ENCODE data around the gene PGLYRP1. TPM values are rescaled to one million over a fixed set of nuclear protein-coding genes. Genes with fewer than 3 reads are reported as not detected.
A peak's percentile ranks its signal among the peaks of the same experiment; 100 is the strongest.

Gene PGLYRP1
- total RNA-seq, 4 donors from 2014 or later, result not detected

GRCh38 chr19:46017874-46018675, 4.8 kb downstream of the PGLYRP1 start:
- no peaks in the 10 kb centered on the region for H3K9me3 ChIP-seq
- DNase-seq (no peak), ATAC-seq (no peak)
- no peaks in the 10 kb centered on the region for H3K36me3 ChIP-seq
- intact Hi-C loops (cut with DNase I; ENCODE audit: low total_unique reads) (loop anchor here (1.0 to 5.0 kb wide), 4 partner anchors 23 to 201 kb away; partner anchors contain the start of genes CCDC61 and RSPH6A), in situ Hi-C loops (cut with MboI; ENCODE audit: low sequenced_read_pairs in 4 of 4) (no loop called here)
- H3K4me3 ChIP-seq, result no peak overlapping the region
- peaks cover 0 to 15% of the 10 kb centered on the region in 2 donors for H3K4me1 ChIP-seq
- H3K27ac ChIP-seq, result no peak overlapping the region
- H3K27me3 ChIP-seq, result peaks cover 38 to 48% (median 40%) of the 10 kb centered on the region in 3 donors
- TF ChIP-seq CTCF (IDR thresholded peaks at IDR 0.05 in 4 of 5, conservative IDR thresholded peaks at IDR 0.05 in 1 of 5) (no peak), POLR2A (IDR thresholded peaks at IDR 0.05) (no peak)

- ATAC-seq (peak in 1 of 2 donors; percentile 12), DNase-seq (no peak)
- Histone ChIP-seq H3K9me3 (no peaks in the 10 kb centered on the region), H3K27me3 (peaks cover 37 to 43% (median 38%) of the 10 kb centered on the region in 3 donors), H3K27ac (no peak overlapping the region), H3K36me3 (no peaks in the 10 kb centered on the region), H3K4me1 (peaks cover 0 to 15% of the 10 kb centered on the region in 2 donors), H3K4me3 (peak overlapping the region in 1 of 4 donors; percentile 68)
- intact Hi-C loops (cut with DNase I; ENCODE audit: low total_unique reads), result loop anchor here (1.0 to 5.0 kb wide), 4 partner anchors 22 to 200 kb away; partner anchors contain the start of genes CCDC61 and RSPH6A
- TF ChIP-seq POLR2A (IDR thresholded peaks at IDR 0.05) (no peak), CTCF (IDR thresholded peaks at IDR 0.05 in 4 of 5, conservative IDR thresholded peaks at IDR 0.05 in 1 of 5) (no peak)
- in situ Hi-C loops (cut with MboI; ENCODE audit: low sequenced_read_pairs in 4 of 4), result no loop called here
Observed at GRCh38 chr19:46017095-46017429, 5.8 kb downstream of the PGLYRP1 start.

GRCh38 chr19:46016426-46017094, 6.3 kb downstream of the PGLYRP1 start:
- in situ Hi-C loops (cut with MboI; ENCODE audit: low sequenced_read_pairs in 4 of 4) (no loop called here), intact Hi-C loops (cut with DNase I; ENCODE audit: low total_unique reads) (loop anchor here (1.0 to 5.0 kb wide), 4 partner anchors 22 to 199 kb away; partner anchors contain the start of genes CCDC61 and RSPH6A)
- H3K27ac ChIP-seq, result peak overlapping the region in 2 of 4 donors; percentile 9 to 37
- peaks cover 38 to 41% (median 38%) of the 10 kb centered on the region in 3 donors for H3K27me3 ChIP-seq
- no peaks in the 10 kb centered on the region for H3K9me3 ChIP-seq
- no peaks in the 10 kb centered on the region for H3K36me3 ChIP-seq
- DNase-seq, result peak; percentile 52 to 60
- peak; percentile 85 to 87 for ATAC-seq
- TF ChIP-seq POLR2A (IDR thresholded peaks at IDR 0.05), result no peak
- TF ChIP-seq CTCF (IDR thresholded peaks at IDR 0.05 in 4 of 5, conservative IDR thresholded peaks at IDR 0.05 in 1 of 5), result peak; percentile 37 to 91 (median 69)
- H3K4me3 ChIP-seq, result peak overlapping the region; percentile 64 to 92 (median 71)
- H3K4me1 ChIP-seq, result peaks cover 0 to 15% of the 10 kb centered on the region in 2 donors

- H3K36me3 ChIP-seq, result no peaks in the 10 kb centered on the region
- H3K27me3 ChIP-seq, result peaks cover 38 to 42% (median 38%) of the 10 kb centered on the region in 3 donors
- H3K27ac ChIP-seq, result peak overlapping the region in 1 of 4 donors; percentile 9
- in situ Hi-C loops (cut with MboI; ENCODE audit: low sequenced_read_pairs in 4 of 4), result no loop called here
- intact Hi-C loops (cut with DNase I; ENCODE audit: low total_unique reads), result loop anchor here (2.0 to 5.0 kb wide), 3 partner anchors 21 to 199 kb away; partner anchors contain the start of genes CCDC61 and RSPH6A
- H3K4me1 ChIP-seq, result peaks cover 0 to 15% of the 10 kb centered on the region in 2 donors
- H3K4me3 ChIP-seq, result peak overlapping the region; percentile 64 to 92 (median 71)
- peak in 1 of 2 donors; percentile 8 for ATAC-seq
- no peaks in the 10 kb centered on the region for H3K9me3 ChIP-seq
- no peak for DNase-seq
- TF ChIP-seq POLR2A (IDR thresholded peaks at IDR 0.05), result no peak
- no peak for TF ChIP-seq CTCF (IDR thresholded peaks at IDR 0.05 in 4 of 5, conservative IDR thresholded peaks at IDR 0.05 in 1 of 5)
Observed at GRCh38 chr19:46015687-46016425, 7.0 kb downstream of the PGLYRP1 start.
